DMS114 treated with DMSO at 0.1 percent for 48 hours (cell line): ENCODE measurements around the gene TRIM66.

Experiments used
- DNase-seq: peaks from one replicate; lab custom pipeline; 2025; ENCODE audit not compliant: unreplicated experiment; lab: John Stamatoyannopoulos, UW

The TRIM66 gene

DNA sequence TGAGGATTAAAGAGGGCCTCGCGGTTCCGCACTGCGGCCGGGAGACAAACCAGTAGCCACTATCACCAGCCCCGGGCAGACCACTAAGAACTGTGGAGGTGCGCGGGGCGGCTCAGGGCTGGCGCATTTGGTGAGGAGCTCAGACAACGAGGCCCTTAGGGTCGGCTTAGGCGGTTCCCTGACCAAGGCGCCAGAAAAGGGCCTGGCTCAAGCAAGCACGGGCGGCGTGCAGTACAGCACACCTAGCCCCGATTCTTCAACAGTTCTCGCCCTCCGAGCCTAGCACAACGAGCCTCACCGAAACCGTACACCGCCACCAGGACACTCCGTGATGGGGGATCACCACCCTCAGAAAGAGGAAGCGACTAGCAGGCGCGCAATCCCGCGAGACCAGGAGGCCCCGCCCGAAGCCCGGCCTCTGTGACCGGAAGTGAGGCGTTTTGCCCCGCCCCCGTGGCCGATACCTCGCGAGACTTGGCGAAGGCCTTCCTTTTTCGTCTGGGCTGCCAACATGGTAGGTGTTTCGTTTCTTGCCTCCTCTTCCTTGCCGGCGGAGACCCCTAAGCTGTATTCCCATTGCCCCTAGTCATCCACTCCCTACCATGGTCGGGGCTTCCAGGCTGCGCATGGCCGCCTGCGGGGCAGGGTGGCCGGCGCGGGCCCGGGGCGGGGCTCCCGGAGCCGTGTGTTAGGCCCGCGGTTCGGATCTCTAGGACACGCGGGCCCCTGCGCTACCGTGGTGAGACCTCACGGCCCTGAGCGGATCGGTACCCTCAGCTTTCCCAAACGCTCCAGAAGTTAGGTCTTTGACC lies at the start of gene TRIM66, which contains the start of gene RPL27A:
TRIM66 (minus strand) TSS at position 363 of the 812 bp plus-strand sequence. CDS start 10,391 bp downstream, outside the sequence.
RPL27A (plus strand) TSS at position 490 of the 812 bp plus-strand sequence; CDS start at position 512, 22 bp downstream.
- peak; percentile 74 for DNase-seq

DNA sequence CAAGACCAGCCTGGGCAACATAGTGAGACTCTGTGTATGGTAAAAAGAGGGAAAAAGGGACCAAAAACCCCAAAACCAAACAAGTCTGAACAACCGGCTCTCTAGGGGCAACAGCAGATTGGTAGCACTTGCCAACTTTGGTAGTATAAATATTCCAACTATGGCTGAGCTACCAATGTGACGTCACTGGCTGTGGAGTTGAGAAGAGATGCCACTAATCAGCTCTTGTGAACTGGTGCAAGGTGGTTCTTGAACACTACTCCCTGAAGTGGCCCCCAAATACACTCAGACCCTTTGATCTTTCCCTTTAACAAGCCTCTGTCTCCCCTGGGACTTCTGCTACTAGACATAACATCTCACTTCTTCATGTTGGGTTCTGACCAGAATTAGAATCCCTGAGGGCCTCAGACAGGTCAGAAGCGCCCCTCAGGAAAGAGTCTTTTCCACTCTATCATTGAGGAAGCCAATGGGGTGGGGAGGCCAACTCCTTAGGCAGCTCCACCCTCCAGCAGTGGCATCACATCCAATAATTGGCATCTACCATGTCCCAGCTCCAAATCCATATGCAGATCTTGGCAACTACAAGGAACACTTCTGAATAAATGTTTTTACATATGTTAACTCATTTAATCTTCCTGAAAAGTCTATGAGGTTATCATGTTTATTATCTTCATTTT lies 49.3 kb upstream of the TRIM66 start:
- DNase-seq, result no peak

GRCh38 chr11:8730697-8731020 lies 48.2 kb upstream of the TRIM66 start:
- no peak for DNase-seq

DNA sequence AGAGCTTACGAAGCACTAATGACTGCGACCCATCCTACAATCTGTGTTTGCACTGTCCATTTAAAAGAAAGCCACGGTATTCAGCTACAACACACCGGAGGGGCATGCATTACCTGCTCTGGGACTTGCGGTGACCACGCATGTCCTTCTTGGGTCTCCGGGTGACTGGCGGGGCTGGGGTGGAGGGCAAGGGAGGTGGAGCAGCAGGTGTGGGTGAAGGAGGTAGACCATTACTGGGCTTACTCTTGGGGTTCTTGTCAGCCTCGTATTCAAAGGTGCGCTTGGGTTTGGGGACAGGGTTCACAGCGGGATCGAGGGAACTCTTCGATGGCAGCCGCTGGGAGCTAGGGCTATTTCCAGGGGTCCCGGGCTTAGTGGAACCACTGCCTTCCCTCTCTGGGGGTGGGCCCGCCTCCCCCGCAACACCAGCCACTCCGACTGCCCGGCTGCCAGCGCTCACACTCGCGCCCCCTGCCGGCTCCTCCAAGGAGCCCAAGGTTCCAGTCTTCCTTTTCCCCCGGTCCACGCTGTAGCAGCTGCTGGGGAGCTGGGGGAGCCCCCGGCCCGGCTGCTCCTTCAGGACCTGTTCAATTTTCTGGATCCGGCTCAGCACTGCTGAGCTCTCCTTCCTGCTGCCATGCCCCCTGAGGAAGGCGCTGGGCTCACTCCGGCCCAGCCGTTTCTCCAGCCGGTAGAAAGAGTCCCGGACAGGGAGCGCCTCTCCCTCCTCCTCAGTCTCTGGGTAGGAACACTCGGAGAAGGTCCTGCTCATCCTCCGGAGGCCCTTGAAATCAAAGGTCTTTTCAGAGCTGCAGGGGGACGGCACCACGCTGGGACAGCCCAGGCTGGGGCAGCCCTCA lies 47.6 kb upstream of the TRIM66 start:
- DNase-seq, result no peak

- no peak for DNase-seq
These were observed 46.6 kb upstream of the TRIM66 start for GRCh38 chr11:8729067-8729466.

DNA sequence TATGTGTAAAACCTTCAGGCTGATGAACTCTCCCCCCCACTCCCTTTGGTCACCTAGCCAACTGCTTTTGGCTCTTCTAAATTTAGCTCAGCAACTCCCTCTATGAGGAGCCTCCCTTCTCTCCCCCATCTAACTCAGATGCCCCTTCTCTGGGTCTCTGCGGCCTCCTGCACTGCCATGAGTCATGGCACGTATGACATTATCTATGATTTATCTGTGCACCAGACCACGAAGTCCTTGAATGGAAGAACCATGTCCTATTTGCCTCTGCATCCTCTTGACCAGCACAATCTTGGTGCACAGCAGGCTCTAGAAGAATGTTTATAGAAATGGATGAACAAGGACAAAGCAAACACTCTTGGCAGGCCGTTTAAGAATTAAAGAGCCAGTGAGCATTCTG lies 46.1 kb upstream of the TRIM66 start:
- DNase-seq, result no peak

DNA sequence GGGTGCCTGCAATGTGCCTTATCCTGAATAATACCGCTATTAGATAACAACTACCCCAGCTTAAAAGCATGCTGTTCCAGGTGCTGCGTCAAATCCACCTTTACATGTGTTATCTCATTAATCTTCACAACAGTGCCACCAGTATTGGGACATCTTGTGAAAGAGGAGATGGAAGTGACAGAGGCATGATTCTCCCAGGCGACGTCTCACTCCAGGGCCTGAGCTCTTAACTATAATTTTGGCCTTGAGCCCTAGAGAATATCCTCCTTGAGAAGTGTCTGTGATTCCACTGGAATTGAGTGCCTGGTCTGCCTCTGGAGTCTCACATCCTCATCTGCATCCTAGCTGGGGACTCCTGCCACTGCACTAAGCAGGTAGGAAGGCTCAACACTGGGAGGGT lies 43.9 kb upstream of the TRIM66 start:
- no peak for DNase-seq

DNA sequence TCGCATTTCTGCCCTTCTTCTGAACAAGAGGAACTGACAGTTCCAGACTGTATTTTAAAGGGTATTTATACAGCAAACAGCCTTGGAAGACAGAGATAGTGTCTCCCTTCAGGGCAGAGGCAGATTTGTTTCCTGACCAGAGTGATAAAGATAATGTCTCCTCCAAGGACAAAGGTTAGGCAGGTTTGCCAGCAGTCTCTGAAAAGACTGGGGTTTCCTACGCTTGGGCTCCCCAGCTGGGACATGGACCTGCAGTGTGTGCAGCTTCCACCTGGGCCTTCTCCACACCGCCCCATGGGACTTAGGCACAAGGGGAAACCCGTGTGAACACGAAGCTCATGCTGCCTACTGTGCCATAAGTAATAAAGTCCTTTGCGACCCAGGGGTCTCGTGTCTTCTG lies 42.2 kb upstream of the TRIM66 start:
- DNase-seq, result no peak

DNA sequence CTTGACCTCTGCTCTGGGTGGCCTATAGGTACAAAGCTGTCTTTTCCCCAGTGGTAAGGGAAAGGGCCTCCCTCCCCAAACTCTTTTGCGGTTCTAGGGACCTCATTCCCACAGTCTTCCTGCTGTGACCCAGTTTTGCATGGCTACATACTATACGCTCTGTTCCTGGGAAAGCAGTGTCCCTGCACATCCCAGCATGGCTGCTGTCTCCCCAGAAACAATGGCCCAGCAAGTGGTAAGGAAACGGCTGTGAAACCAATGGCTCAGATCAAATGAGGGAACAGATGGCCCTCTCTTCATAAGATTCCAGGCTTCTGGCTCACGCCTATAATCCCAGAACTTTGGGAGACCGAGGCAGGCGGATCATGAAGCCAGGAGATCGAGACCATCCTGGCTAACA lies 41.2 kb upstream of the TRIM66 start:
- no peak for DNase-seq

DNA sequence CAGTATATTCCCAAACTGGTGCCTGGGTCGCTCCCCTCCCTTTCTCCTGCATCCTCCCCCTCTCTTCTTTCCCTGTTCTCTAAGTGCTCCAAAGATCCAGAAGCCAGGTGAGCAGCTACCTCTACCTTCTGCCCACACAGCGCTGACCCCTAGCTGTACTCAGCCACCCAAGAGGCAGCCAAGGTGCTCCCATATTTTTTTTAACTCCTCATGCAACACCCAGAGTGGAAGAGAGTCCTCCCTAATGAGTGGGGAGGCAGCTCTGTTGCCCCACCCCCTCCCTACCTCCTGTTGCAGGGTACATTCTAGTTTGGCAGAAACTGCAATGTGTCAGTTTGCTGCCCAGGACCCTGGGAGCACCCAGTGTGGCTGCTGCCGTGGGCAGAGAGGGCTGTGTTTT lies 40.3 kb upstream of the TRIM66 start:
- no peak for DNase-seq

GRCh38 chr11:8721609-8722500 lies 39.4 kb upstream of the TRIM66 start:
- no peak for DNase-seq

- no peak for DNase-seq
These were observed 38.6 kb upstream of the TRIM66 start for GRCh38 chr11:8720868-8721608.

- DNase-seq, result no peak
These were observed 37.9 kb upstream of the TRIM66 start for GRCh38 chr11:8720352-8720751.

GRCh38 chr11:8719721-8720120 lies 37.3 kb upstream of the TRIM66 start:
- DNase-seq, result no peak

DNA sequence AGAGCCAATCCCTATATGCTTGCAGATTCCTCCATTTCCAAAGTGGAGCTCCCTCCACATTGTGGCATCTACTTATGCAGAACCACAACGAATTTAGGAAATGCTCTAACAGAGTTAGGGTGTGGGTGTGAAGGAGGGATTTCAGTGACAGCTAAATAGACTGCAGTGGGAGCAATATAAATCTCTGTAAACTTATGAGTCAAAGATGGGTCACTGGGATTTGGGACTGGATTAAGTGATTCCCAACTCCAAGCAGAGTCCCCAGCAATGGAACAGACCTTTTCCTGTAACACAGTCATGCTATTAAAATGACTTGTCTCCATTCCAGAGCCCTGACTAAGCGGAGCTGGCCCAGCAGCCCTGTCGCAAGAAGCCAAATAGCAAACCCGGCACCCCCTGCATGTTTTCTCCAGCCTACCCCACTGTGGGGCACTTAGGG lies 36.8 kb upstream of the TRIM66 start:
- DNase-seq, result no peak

DNA sequence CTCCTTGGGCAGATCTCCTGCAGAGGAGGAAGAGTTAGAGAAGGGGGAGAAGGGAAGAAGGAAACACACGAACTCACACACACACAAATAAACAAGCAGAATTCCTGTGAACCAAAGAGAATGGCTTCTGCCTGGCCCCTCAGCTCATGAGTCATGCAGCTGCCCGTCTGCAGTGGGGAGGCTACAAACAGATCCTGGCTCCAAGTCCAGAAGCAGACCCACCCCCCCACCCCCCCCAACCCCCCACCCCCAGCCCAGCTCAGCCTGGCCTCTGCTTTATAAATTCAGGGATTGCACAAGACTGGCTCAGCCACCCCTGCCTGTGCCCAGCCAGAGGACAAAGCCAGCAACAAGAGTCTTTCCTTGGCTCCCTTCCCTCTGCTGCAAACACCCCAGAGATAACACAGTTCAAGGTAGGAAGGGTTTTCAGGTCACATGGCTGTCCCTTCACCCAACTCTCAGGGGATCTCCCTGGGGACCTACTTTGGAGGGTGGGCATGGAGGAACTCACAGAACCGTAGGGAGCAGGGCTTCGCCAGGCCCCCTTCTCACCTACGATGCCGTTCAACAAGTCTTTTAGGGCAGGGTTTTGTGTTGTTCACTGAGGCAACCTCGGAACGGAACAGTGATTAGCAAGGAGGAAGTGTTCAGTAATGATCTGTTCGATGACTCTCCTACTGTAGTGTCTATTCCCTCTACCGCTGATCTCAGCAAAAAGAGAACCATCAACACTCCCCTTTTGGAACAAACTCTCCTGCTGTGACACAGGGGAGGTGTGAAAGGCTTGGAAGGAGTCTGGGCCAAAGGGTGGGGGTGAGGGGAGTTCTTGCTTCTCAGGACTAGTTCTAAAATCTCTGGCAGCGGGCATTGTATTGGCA lies 35.6 kb upstream of the TRIM66 start:
- DNase-seq, result no peak

GRCh38 chr11:8717544-8717875 lies 35.0 kb upstream of the TRIM66 start:
- no peak for DNase-seq

GRCh38 chr11:8715501-8715900 lies 33.0 kb upstream of the TRIM66 start:
- DNase-seq, result no peak

DNA sequence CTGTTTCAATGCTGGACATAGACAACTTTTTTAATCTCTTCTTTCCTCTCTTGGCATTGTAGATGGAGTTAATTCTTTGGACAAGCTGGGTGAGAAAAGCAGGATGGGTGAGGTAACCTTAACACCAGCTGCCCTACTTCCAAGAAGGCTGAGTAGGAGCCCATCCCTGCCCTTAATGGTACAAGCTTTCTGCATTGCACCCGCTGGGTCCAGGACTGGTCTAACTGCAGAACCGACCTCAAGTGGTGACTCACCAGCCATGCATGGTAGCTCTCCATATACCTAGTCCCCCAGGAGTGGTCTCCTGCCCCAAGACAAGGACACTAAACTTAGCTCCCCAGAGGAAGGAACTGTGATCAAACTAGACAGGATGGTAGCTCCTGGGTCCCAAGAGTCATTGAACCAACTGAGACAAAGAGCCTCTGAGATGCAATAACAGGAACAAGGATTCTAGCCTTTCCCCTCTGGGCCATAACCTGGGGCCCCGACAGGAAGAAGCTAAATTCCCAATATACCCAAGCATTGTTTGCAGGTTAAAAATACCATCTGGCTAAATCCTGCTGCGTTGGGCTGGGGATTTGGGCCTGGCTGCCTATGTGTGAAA lies 32.3 kb upstream of the TRIM66 start:
- no peak for DNase-seq
